OCI-LY7 (cell line): ENCODE results near the gene C9orf153.

ENCODE experiments used
- EZH2phosphoT487 ChIP-seq: fragments of 200-600 bp; sonication (generic); IDR thresholded peaks from 2 replicates; pipeline ENCODE4 v1.6.1; 2018; ENCODE audit warnings: low read depth, borderline replicate concordance, mild to moderate bottlenecking, mixed run types, antibody characterized with exemption, low read length, moderate library complexity, mixed read lengths
- TF ChIP-seq, protein P1 (sequence below): fragments of 200-600 bp; sonication (generic); conservative IDR thresholded peaks from 2 replicates; pipeline ENCODE4 v1.5.1; 2014; ENCODE audit warnings: mild to moderate bottlenecking, antibody characterized with exemption, low read length, moderate library complexity, mixed read lengths

- TF ChIP-seq EZH2phosphoT487, result no peak
- TF ChIP-seq, protein P1, sequence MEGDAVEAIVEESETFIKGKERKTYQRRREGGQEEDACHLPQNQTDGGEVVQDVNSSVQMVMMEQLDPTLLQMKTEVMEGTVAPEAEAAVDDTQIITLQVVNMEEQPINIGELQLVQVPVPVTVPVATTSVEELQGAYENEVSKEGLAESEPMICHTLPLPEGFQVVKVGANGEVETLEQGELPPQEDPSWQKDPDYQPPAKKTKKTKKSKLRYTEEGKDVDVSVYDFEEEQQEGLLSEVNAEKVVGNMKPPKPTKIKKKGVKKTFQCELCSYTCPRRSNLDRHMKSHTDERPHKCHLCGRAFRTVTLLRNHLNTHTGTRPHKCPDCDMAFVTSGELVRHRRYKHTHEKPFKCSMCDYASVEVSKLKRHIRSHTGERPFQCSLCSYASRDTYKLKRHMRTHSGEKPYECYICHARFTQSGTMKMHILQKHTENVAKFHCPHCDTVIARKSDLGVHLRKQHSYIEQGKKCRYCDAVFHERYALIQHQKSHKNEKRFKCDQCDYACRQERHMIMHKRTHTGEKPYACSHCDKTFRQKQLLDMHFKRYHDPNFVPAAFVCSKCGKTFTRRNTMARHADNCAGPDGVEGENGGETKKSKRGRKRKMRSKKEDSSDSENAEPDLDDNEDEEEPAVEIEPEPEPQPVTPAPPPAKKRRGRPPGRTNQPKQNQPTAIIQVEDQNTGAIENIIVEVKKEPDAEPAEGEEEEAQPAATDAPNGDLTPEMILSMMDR, result no peak
Observed at GRCh38 chr9:86301686-86302085, 42.2 kb upstream of the C9orf153 start.
